ENCODE data around the gene CST6. TPM values are rescaled to one million over a fixed set of nuclear protein-coding genes. Genes with fewer than 3 reads are reported as not detected.

Gene CST6
- total and polyA plus RNA-seq, 2 of the 4 experiments (the other 2 are of a cell fraction): 0.54 to 3.0 TPM

DNA sequence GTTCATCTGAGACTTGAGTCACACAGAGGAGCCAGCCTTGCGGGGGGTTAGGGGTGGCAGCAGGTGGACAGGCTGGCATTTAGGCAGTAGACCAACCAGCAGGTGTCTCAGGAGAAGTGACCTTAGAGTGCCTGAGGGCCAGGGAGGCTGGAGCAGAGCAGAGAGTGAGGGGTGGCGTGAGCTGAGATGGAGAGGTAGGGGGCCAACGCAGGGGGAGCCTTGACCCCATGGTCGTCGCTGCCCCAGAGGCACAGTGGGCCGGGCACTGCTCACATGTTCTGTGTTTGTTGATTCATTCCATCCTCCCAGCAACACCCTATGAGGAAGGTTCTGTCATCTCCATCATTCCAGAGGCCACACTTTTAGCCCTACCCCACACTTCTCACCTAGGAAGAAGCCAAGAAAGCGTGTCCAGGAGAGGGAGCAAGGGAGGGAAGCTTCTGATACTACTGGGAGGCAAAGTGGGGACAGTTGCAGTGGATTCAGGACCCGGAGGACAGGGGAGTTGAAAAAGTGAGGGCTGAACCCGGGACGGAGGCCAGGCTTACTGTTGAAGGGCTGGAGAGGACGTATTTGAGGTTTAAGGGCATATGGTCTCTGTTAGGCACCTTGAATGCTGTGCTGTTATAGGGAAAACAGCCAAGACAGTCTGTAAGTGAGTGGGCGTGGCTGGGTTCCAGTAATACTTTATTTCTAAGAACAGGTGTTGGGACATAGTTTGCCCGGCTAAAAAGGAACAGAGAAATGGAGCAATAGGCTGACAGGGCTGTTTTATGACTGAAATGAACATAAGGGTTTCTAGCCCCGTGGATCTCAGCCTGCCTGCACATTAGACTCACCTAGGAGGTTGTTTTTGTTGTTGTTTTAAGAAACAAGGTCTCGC is 43.0 kb upstream of the CST6 start (continued):
- TF ChIP-seq MXI1 (IDR thresholded peaks at IDR 0.05; ENCODE audit: borderline replicate concordance, low read depth, low read length): no peak

GRCh38 chr11:65972116-65972515 is 39.7 kb upstream of the CST6 start:
- no peak overlapping the region for H3K4me3 ChIP-seq (ENCODE audit: insufficient read depth, low read depth, low read length)
- no peak overlapping the region for H2BK120ac ChIP-seq (ENCODE audit: low read depth, low read length)
- DNase-seq (no peak), ATAC-seq (ENCODE audit: low read depth) (no peak)
- H3K56ac ChIP-seq (ENCODE audit: extremely low read depth, insufficient read depth, low read length): no peak overlapping the region
- no peak overlapping the region for H3K4ac ChIP-seq (ENCODE audit: low read depth, low read length)
- BruUV-seq (replicated peaks): no TSS peak
- no peak overlapping the region for H2AFZ ChIP-seq (replicated peaks; ENCODE audit: low read length, poor library complexity)
- H3K9me3 ChIP-seq (ENCODE audit: control insufficient read depth, insufficient read depth, low read length): no peaks in the 10 kb centered on the region
- no peak overlapping the region for H3K14ac ChIP-seq (replicated peaks; ENCODE audit: low read depth, low read length)
- ChIA-PET CTCF (no interaction called here), POLR2A (ENCODE audit: unreplicated experiment) (no interaction called here)
- no peaks in the 10 kb centered on the region for H3K27me3 ChIP-seq (ENCODE audit: control insufficient read depth, insufficient read depth, low read length)
- no CpG with 5 or more reads among the region's 8 CpGs for WGBS, 2 experiments (ENCODE audit: extremely low coverage in 2 of 2, insufficient read length in 1 of 2)
- H2AK5ac ChIP-seq (ENCODE audit: low read depth, low read length): no peak overlapping the region
- TF ChIP-seq SMC3 (IDR thresholded peaks at IDR 0.05; ENCODE audit: low read depth, low read length) (no peak), USF2 (IDR thresholded peaks at IDR 0.05; ENCODE audit: low read depth, low read length) (no peak), FOS (IDR thresholded peaks at IDR 0.05; ENCODE audit: low read depth, low read length) (no peak), RAD21 (IDR thresholded peaks at IDR 0.05; ENCODE audit: low read length) (no peak), RCOR1 (IDR thresholded peaks at IDR 0.05; ENCODE audit: insufficient replicate concordance, low read length) (no peak), MAZ (IDR thresholded peaks at IDR 0.05; ENCODE audit: borderline replicate concordance, low read depth, low read length) (no peak), ELK1 (IDR thresholded peaks at IDR 0.05; ENCODE audit: borderline replicate concordance, low read depth, low read length) (no peak), POLR2A (IDR thresholded peaks at IDR 0.05; ENCODE audit: low read depth, low read length) (no peak), CHD1 (IDR thresholded peaks at IDR 0.05; ENCODE audit: low read depth, low read length) (no peak), CTCF (conservative IDR thresholded peaks at IDR 0.05; ENCODE audit: low read depth, low read length) (no peak), RFX5 (IDR thresholded peaks at IDR 0.05; ENCODE audit: low read depth, low read length) (no peak), MXI1 (IDR thresholded peaks at IDR 0.05; ENCODE audit: borderline replicate concordance, low read depth, low read length) (no peak), NFE2L2 (IDR thresholded peaks at IDR 0.05; ENCODE audit: low read depth, low read length) (no peak)
- no peak overlapping the region for H4K8ac ChIP-seq (ENCODE audit: low read depth in 2 of 2, low read length in 2 of 2)
- no peak overlapping the region for H2BK5ac ChIP-seq (ENCODE audit: low read depth, low read length, poor library complexity, severe bottlenecking)
- H3K27ac ChIP-seq (ENCODE audit: insufficient read depth, low read length): no peak overlapping the region
- 0 out of 2 replicates have a peak, but pooled peaks cover 2% of the 10 kb centered on the region for H3K4me1 ChIP-seq (ENCODE audit: control insufficient read depth, insufficient read depth, low read length)
- dilution Hi-C loops (cut with HindIII; ENCODE audit: low sequenced_read_pairs, unreplicated experiment) (no loop called here), in situ Hi-C loops (cut with MboI; ENCODE audit: low sequenced_read_pairs) (no loop called here), intact Hi-C loops (cut with micrococcal nuclease) (no loop called here)
- no peaks in the 10 kb centered on the region for H3K9me1 ChIP-seq (ENCODE audit: insufficient read depth, low read length)
- H2AK9ac ChIP-seq (replicated peaks; ENCODE audit: low read depth, low read length, poor library complexity): no peak overlapping the region
- H3K4me2 ChIP-seq (ENCODE audit: low read depth, low read length): no peak overlapping the region
- H3K36me3 ChIP-seq (ENCODE audit: control insufficient read depth, insufficient read depth, low read length): peaks cover 43% of the 10 kb centered on the region
- no peak overlapping the region for H3K18ac ChIP-seq (ENCODE audit: low read depth, low read length)
- no peaks in the 10 kb centered on the region for H4K20me1 ChIP-seq (ENCODE audit: insufficient read depth, low read length)
- H3K9ac ChIP-seq (ENCODE audit: low read depth, low read length): no peak overlapping the region
- H4K91ac ChIP-seq (ENCODE audit: insufficient read depth, low read depth, low read length): no peak overlapping the region
- H2BK15ac ChIP-seq (ENCODE audit: low read depth, low read length): no peak overlapping the region
- peaks cover 5 to 37% of the 10 kb centered on the region in 2 experiments for H3K79me1 ChIP-seq (ENCODE audit: low read depth in 1 of 2, low read length in 2 of 2)
- no peak overlapping the region for H2BK20ac ChIP-seq (ENCODE audit: low read depth, low read length)
- H3K23ac ChIP-seq (ENCODE audit: low read depth, low read length): no peak overlapping the region
- no peak overlapping the region for H4K5ac ChIP-seq (ENCODE audit: low read depth, low read length)

All from IMR-90 (cell line).